HG03442 (cell line): ENCODE results near the gene SPECC1.
"Not testable (repeated sequence)": the region's sequence is repeated elsewhere in the genome, so short reads cannot be mapped to it uniquely, and the experiment has no call there.

Source experiments
- ATAC-seq: cut with Tn5 transposase; IDR thresholded peaks from one replicate; pipeline ENCODE4 v1.9.1; 2021; ENCODE audit warnings: mild to moderate bottlenecking, moderate library complexity; ENCODE audit not compliant: unreplicated experiment

Gene SPECC1

GRCh38 chr17:20158580-20158979 is 149.4 kb downstream of the SPECC1 start:
- ATAC-seq, result no peak

GRCh38 chr17:20159406-20160069 is 150.4 kb downstream of the SPECC1 start:
- no peak for ATAC-seq

GRCh38 chr17:20165516-20165915 is 156.4 kb downstream of the SPECC1 start:
- not testable (repeated sequence) for ATAC-seq

- no peak for ATAC-seq
Measured at GRCh38 chr17:20170085-20170484, 160.9 kb downstream of the SPECC1 start.

- no peak for ATAC-seq
Measured at GRCh38 chr17:20171741-20172365, 162.7 kb downstream of the SPECC1 start.

GRCh38 chr17:20172376-20172775 is 163.2 kb downstream of the SPECC1 start:
- ATAC-seq, result no peak

- ATAC-seq, result no peak
Measured at GRCh38 chr17:20173091-20173490, 163.9 kb downstream of the SPECC1 start.

GRCh38 chr17:20174588-20175265 is 165.6 kb downstream of the SPECC1 start:
- ATAC-seq, result no peak

GRCh38 chr17:20179041-20179440 is 169.9 kb downstream of the SPECC1 start:
- no peak for ATAC-seq

- ATAC-seq, result no peak
Measured at GRCh38 chr17:20180661-20181060, 171.5 kb downstream of the SPECC1 start.

GRCh38 chr17:20184181-20184580 is 175.0 kb downstream of the SPECC1 start:
- no peak for ATAC-seq

- no peak for ATAC-seq
Measured at GRCh38 chr17:20184977-20185619, 175.9 kb downstream of the SPECC1 start.

GRCh38 chr17:20187049-20187448 is 177.9 kb downstream of the SPECC1 start:
- ATAC-seq, result no peak

GRCh38 chr17:20189302-20189701 is 180.1 kb downstream of the SPECC1 start:
- ATAC-seq, result no peak

GRCh38 chr17:20189979-20190378 is 180.8 kb downstream of the SPECC1 start:
- ATAC-seq, result no peak

- ATAC-seq, result no peak
Measured at GRCh38 chr17:20190605-20191004, 181.4 kb downstream of the SPECC1 start.

GRCh38 chr17:20191056-20191455 is 181.9 kb downstream of the SPECC1 start:
- no peak for ATAC-seq

- ATAC-seq, result not testable (repeated sequence)
Measured at GRCh38 chr17:20196286-20196685, 187.1 kb downstream of the SPECC1 start.

- no peak for ATAC-seq
Measured at GRCh38 chr17:20197272-20197926, 188.2 kb downstream of the SPECC1 start.

- no peak for ATAC-seq
Measured at GRCh38 chr17:20200016-20200795, 191.0 kb downstream of the SPECC1 start.
